ENCODE data around the gene JADE2.

Gene JADE2

GRCh38 chr5:134508521-134509195, 16.8 kb upstream of the JADE2 start:
- TF ChIP-seq, protein P1, sequence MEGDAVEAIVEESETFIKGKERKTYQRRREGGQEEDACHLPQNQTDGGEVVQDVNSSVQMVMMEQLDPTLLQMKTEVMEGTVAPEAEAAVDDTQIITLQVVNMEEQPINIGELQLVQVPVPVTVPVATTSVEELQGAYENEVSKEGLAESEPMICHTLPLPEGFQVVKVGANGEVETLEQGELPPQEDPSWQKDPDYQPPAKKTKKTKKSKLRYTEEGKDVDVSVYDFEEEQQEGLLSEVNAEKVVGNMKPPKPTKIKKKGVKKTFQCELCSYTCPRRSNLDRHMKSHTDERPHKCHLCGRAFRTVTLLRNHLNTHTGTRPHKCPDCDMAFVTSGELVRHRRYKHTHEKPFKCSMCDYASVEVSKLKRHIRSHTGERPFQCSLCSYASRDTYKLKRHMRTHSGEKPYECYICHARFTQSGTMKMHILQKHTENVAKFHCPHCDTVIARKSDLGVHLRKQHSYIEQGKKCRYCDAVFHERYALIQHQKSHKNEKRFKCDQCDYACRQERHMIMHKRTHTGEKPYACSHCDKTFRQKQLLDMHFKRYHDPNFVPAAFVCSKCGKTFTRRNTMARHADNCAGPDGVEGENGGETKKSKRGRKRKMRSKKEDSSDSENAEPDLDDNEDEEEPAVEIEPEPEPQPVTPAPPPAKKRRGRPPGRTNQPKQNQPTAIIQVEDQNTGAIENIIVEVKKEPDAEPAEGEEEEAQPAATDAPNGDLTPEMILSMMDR (IDR thresholded peaks at IDR 0.05; ENCODE audit: low read depth, low read length, missing control alignments): no peak
- DNase-seq (ENCODE audit: low read depth): no peak
- in situ Hi-C loops (cut with HindIII; ENCODE audit: low sequenced_read_pairs): no loop called here
- H3K4me3 ChIP-seq (ENCODE audit: low read depth, low read length): no peak overlapping the region

GRCh38 chr5:134509308-134510040, 16.0 kb upstream of the JADE2 start:
- in situ Hi-C loops (cut with HindIII; ENCODE audit: low sequenced_read_pairs): loop anchor here (5.0 kb wide), 1 partner anchor 97 kb away; the partner anchor contains the start of gene CDKN2AIPNL
- DNase-seq (ENCODE audit: low read depth): no peak
- TF ChIP-seq, protein P1 (IDR thresholded peaks at IDR 0.05; ENCODE audit: low read depth, low read length, missing control alignments): no peak
- no peak overlapping the region for H3K4me3 ChIP-seq (ENCODE audit: low read depth, low read length)

- DNase-seq (ENCODE audit: low read depth): no peak
- in situ Hi-C loops (cut with HindIII; ENCODE audit: low sequenced_read_pairs): loop anchor here (5.0 kb wide), 1 partner anchor 99 kb away; the partner anchor contains the start of gene CDKN2AIPNL
- H3K4me3 ChIP-seq (ENCODE audit: low read depth, low read length): no peak overlapping the region
- TF ChIP-seq, protein P1 (IDR thresholded peaks at IDR 0.05; ENCODE audit: low read depth, low read length, missing control alignments): no peak
Observed at GRCh38 chr5:134510970-134511795, 14.3 kb upstream of the JADE2 start.

DNA sequence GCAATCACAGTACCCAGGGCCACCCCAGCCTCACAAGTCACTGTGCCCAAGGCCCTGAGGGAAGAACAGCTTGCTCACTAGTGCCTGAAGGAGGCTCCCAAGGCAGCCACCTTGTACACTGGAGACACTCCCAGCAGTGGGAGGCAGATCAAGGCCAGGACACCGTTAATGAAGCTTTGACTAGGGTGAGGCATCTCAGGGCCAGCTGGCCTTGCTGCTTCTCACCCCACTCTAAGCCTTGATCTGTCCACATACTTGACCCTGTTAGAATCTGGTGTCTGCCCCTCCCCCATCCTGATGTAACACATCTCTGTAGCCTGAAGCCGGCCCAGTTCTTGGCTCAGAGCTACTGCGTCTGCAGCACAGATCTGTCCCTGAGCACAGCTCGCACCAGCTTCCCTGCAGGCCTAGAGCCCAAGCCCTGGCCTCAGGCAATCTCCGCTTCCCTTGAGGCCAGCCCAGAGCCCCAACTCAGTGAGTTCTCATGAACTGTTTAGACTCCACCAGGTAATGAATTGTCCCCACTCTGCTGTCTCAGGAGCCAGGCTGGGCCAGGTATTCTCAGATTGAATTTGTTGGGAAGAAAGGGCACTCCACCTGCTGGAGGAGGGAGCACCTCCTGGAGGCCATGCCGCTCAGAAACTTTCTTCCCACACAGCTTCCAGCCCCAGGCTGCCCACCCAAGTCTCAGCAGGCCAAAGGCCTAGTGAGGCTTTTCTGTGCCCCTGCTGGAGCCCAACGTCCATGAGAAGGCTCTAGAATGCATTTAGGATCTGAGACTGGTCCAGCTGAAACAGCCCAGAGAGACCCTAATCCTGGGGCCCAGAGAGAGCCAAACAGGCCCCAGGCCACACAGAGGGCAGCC, 13.4 kb upstream of the JADE2 start:
- DNase-seq (ENCODE audit: low read depth): no peak
- in situ Hi-C loops (cut with HindIII; ENCODE audit: low sequenced_read_pairs): loop anchor here (5.0 kb wide), 1 partner anchor 100 kb away; the partner anchor contains the start of gene CDKN2AIPNL
- TF ChIP-seq, protein P1 (IDR thresholded peaks at IDR 0.05; ENCODE audit: low read depth, low read length, missing control alignments): peak; percentile 16
- no peak overlapping the region for H3K4me3 ChIP-seq (ENCODE audit: low read depth, low read length)

- TF ChIP-seq, protein P1 (IDR thresholded peaks at IDR 0.05; ENCODE audit: low read depth, low read length, missing control alignments): no peak
- no peak for DNase-seq (ENCODE audit: low read depth)
- in situ Hi-C loops (cut with HindIII; ENCODE audit: low sequenced_read_pairs): loop anchor here (5.0 kb wide), 1 partner anchor 100 kb away; the partner anchor contains the start of gene CDKN2AIPNL
- no peak overlapping the region for H3K4me3 ChIP-seq (ENCODE audit: low read depth, low read length)
Observed at GRCh38 chr5:134512661-134512999, 12.8 kb upstream of the JADE2 start.

All from astrocyte of the cerebellum (primary cell).